HL-60/S4 treated with retinoic acid at 250 ng/mL for 4 days and 3 days (cell line): ENCODE data around the gene INTS14.

Source experiments
- in situ Hi-C: fragments of 300-500 bp; cut with MboI; formaldehyde crosslinking; loops from 2 replicates; pipeline ENCODE4 v1.7.0; 2022; ENCODE audit warnings: low sequenced_read_pairs

INTS14 gene

GRCh38 chr15:65535192-65535591 lies 75.7 kb downstream of the INTS14 start:
- in situ Hi-C loops, result no loop called here

- in situ Hi-C loops, result no loop called here
Observed at GRCh38 chr15:65533057-65533756, 77.7 kb downstream of the INTS14 start.

- in situ Hi-C loops, result no loop called here
Observed at GRCh38 chr15:65532738-65533051, 78.2 kb downstream of the INTS14 start.

GRCh38 chr15:65530318-65531111 lies 80.4 kb downstream of the INTS14 start, which contains the start of gene HACD3:
Gene HACD3 (plus strand): TSS chr15:65530463. CDS start chr15:65530632, 169 bp downstream.
- in situ Hi-C loops, result no loop called here

GRCh38 chr15:65529762-65530317 lies 81.1 kb downstream of the INTS14 start:
- in situ Hi-C loops, result no loop called here
